HCT116 (cell line): Measurements from ENCODE around the gene ASB6. TPM values are rescaled to one million over a fixed set of nuclear protein-coding genes. Genes with fewer than 3 reads are reported as not detected.
"Not testable (repeated sequence)": the region's sequence is repeated elsewhere in the genome, so short reads cannot be mapped to it uniquely, and the experiment has no call there.

Source experiments
- ATAC-seq: fragments of 200-7000 bp; cut with Tn5 transposase; 2 replicates; pipeline ENCODE4 v1.9.1; 2020; ENCODE audit warnings: mild to moderate bottlenecking, moderate library complexity
- BruUV-seq: library from RNA; stranded (reverse); fragments of 400-500 nt; replicated peaks from 2 replicates; lab custom pipeline; 2021; lab: Mats Ljungman, UMichigan
- CTCF ChIA-PET: fragments of 300-600 bp; sonication (Branson Sonifier 250); formaldehyde crosslinking; loops from one replicate; lab custom pipeline; 2021; ENCODE audit warnings: antibody characterized with exemption; lab: Charles Lee
- POLR2A ChIA-PET: fragments of 300-600, 350-600 bp; sonication (Branson Sonifier 250); formaldehyde crosslinking; loops from one replicate; lab custom pipeline; 2021; ENCODE audit warnings: antibody characterized with exemption; lab: Charles Lee
- RAD21 ChIA-PET, 2 experiments: fragments of 300-600 bp; sonication (Branson Sonifier 250); formaldehyde crosslinking; loops; one replicate each; lab custom pipeline; 2023; ENCODE audit warnings: low total read pairs in 2 of 2; ENCODE audit not compliant: uncharacterized antibody in 2 of 2, unreplicated experiment in 2 of 2, low non-redundant PET in 1 of 2; lab: Charles Lee
- DNase-seq: peaks from one replicate; pipeline ENCODE4 v3.0.0-alpha.2; 2010; ENCODE audit warnings: low read depth, low spot score
- H2AFZ ChIP-seq: fragments of 200-600 bp; shearing (Covaris generic), sonication (generic); 2 replicates; pipeline ENCODE4 v1.6.1; 2017; ENCODE audit warnings: low read depth, mixed run types, mixed read lengths, antibody characterized with exemption, low read length; ENCODE audit not compliant: poor library complexity, severe bottlenecking
- H3K27ac ChIP-seq: 2 replicates; pipeline ENCODE4 v1.5.1; 2012; ENCODE audit warnings: low read depth, low read length
- H3K27me3 ChIP-seq: fragments of 200-600 bp; sonication (generic); 2 replicates; pipeline ENCODE4 v1.6.1; 2016; ENCODE audit warnings: mixed run types, low read length, mixed read lengths; ENCODE audit not compliant: insufficient read depth
- H3K36me3 ChIP-seq, 2 experiments: fragments of 200-500 bp in 1 of 2; fragments of 200-600 bp in 1 of 2; sonication (Bioruptor generic) in 1 of 2; sonication (generic) in 1 of 2; 2 replicates each; pipeline versions ENCODE4 v1.5.1 to v1.6.1; 2014 to 2016; ENCODE audit warnings: low read length in 2 of 2, inconsistent platforms in 1 of 2, mixed read lengths in 1 of 2, mixed run types in 1 of 2; ENCODE audit not compliant: insufficient read depth in 2 of 2, control insufficient read depth in 1 of 2
- H3K4me1 ChIP-seq, 2 experiments: fragments of 200-600 bp in 1 of 2; sonication (generic) in 1 of 2; 2 replicates each; pipeline versions ENCODE4 v1.5.1 to v1.6.1; 2012 to 2017; ENCODE audit warnings: low read length in 2 of 2, inconsistent platforms in 1 of 2, mild to moderate bottlenecking in 1 of 2, mixed read lengths in 1 of 2, mixed run types in 1 of 2, moderate library complexity in 1 of 2; ENCODE audit not compliant: insufficient read depth in 2 of 2, control insufficient read depth in 1 of 2
- H3K4me2 ChIP-seq: fragments of 200-600 bp; sonication (generic); 2 replicates; pipeline ENCODE4 v1.6.1; 2017; ENCODE audit warnings: mixed run types, low read length, mixed read lengths
- H3K4me3 ChIP-seq, 2 experiments: fragments of 200-600 bp in 1 of 2; sonication (generic) in 1 of 2; replicated peaks in 1 of 2; 2 replicates each; pipeline ENCODE4 v1.5.1; 2011 to 2016; ENCODE audit warnings: low read length in 2 of 2, control low read depth in 1 of 2, low read depth in 1 of 2, mild to moderate bottlenecking in 1 of 2, mixed read lengths in 1 of 2, mixed run types in 1 of 2
- H3K79me2 ChIP-seq: fragments of 200-600 bp; sonication (generic); 2 replicates; pipeline ENCODE4 v1.6.1; 2017; ENCODE audit warnings: mild to moderate bottlenecking, mixed run types, low read length, moderate library complexity, mixed read lengths; ENCODE audit not compliant: insufficient read depth
- H3K9ac ChIP-seq: fragments of 200-600 bp; sonication (generic); 2 replicates; pipeline ENCODE4 v1.6.1; 2016; ENCODE audit warnings: low read length, mixed read lengths
- H3K9me2 ChIP-seq: fragments of 200-600 bp; sonication (generic), shearing (Covaris generic); 2 replicates; pipeline ENCODE4 v1.6.1; 2017; ENCODE audit warnings: mixed run types, mild to moderate bottlenecking, moderate library complexity; ENCODE audit not compliant: insufficient read depth
- H3K9me3 ChIP-seq, 2 experiments: fragments of 200-500 bp in 1 of 2; fragments of 200-600 bp in 1 of 2; sonication (Bioruptor generic) in 1 of 2; sonication (generic) in 1 of 2; 2 replicates each; pipeline ENCODE4 v1.6.1; 2014 to 2017; ENCODE audit warnings: low read length in 2 of 2, mixed read lengths in 2 of 2, inconsistent platforms in 1 of 2, low read depth in 1 of 2, mild to moderate bottlenecking in 1 of 2, mixed run types in 1 of 2, moderate library complexity in 1 of 2; ENCODE audit not compliant: control insufficient read depth in 1 of 2, insufficient read depth in 1 of 2
- H4K20me1 ChIP-seq: fragments of 200-600 bp; sonication (generic), shearing (Covaris generic); 2 replicates; pipeline ENCODE4 v1.6.1; 2017; ENCODE audit warnings: mixed run types, mild to moderate bottlenecking, moderate library complexity; ENCODE audit not compliant: insufficient read depth
- ATF3 ChIP-seq: IDR thresholded peaks from 2 replicates; pipeline ENCODE4 v1.6.1; 2012
- CBX3 ChIP-seq: IDR thresholded peaks from 2 replicates; pipeline ENCODE4 v1.6.1; 2012; ENCODE audit warnings: low read depth
- EZH2 ChIP-seq: fragments of 200-600 bp; sonication (generic); IDR thresholded peaks from 2 replicates; pipeline ENCODE4 v1.6.1; 2017; ENCODE audit warnings: antibody characterized with exemption, mixed run types
- FOSL1 ChIP-seq: IDR thresholded peaks from 2 replicates; pipeline ENCODE4 v1.6.1; 2012; ENCODE audit warnings: low read depth
- POLR2A ChIP-seq: IDR thresholded peaks from 2 replicates; pipeline ENCODE4 v1.7.0; 2011; ENCODE audit warnings: borderline replicate concordance; ENCODE audit not compliant: insufficient read depth, insufficient read length; ENCODE audit errors: extremely low read depth
- POLR2AphosphoS5 ChIP-seq: IDR thresholded peaks from 2 replicates; pipeline ENCODE4 v1.6.1; 2011; ENCODE audit warnings: mild to moderate bottlenecking, low read depth, low read length, moderate library complexity
- RAD21 ChIP-seq: IDR thresholded peaks from 2 replicates; pipeline ENCODE4 v1.6.1; 2012; ENCODE audit warnings: low read depth, mild to moderate bottlenecking
- SP1 ChIP-seq: IDR thresholded peaks from 2 replicates; pipeline ENCODE4 v1.6.1; 2012; ENCODE audit warnings: low read depth
- ZNF274 ChIP-seq: fragments of 200-500 bp; sonication (Bioruptor generic); IDR thresholded peaks from 2 replicates; pipeline ENCODE4 v1.6.1; 2014; ENCODE audit warnings: mild to moderate bottlenecking, low read depth, low read length, inconsistent platforms
- intact Hi-C: fragments of 100-400 bp; cut with micrococcal nuclease; formaldehyde crosslinking; loops from 2 replicates; pipeline ENCODE4 v1.10.0; 2022
- total RNA-seq: library from RNA; stranded (reverse); gene quantifications from one replicate; pipeline ENCODE4 v1.2.1, GENCODE V29; 2021; ENCODE audit not compliant: unreplicated experiment
- TF ChIP-seq, protein P1 (sequence below): IDR thresholded peaks from 2 replicates; pipeline ENCODE4 v1.6.1; 2012; ENCODE audit warnings: low read depth
- TF ChIP-seq, protein P2 (sequence below): IDR thresholded peaks from 2 replicates; pipeline ENCODE4 v1.6.1; 2011; ENCODE audit warnings: mild to moderate bottlenecking, low read length, moderate library complexity; ENCODE audit not compliant: insufficient replicate concordance; ENCODE audit errors: extremely low read depth
- TF ChIP-seq, protein P3 (sequence below), 3 experiments: fragments of 200-600 bp in 1 of 3; sonication (generic) in 1 of 3; IDR thresholded peaks in 2 of 3; conservative IDR thresholded peaks in 1 of 3; 2 replicates each; pipeline ENCODE4 v1.5.1; 2012 to 2017; ENCODE audit warnings: low read depth in 2 of 3, low read length in 2 of 3, antibody characterized with exemption in 1 of 3, borderline replicate concordance in 1 of 3, control low read depth in 1 of 3, mild to moderate bottlenecking in 1 of 3, mixed read lengths in 1 of 3, mixed run types in 1 of 3, moderate library complexity in 1 of 3; ENCODE audit not compliant: insufficient read depth in 1 of 3

ASB6 gene
- total RNA-seq, 1 experiment from 2014 or later, result 21.6 TPM

DNA sequence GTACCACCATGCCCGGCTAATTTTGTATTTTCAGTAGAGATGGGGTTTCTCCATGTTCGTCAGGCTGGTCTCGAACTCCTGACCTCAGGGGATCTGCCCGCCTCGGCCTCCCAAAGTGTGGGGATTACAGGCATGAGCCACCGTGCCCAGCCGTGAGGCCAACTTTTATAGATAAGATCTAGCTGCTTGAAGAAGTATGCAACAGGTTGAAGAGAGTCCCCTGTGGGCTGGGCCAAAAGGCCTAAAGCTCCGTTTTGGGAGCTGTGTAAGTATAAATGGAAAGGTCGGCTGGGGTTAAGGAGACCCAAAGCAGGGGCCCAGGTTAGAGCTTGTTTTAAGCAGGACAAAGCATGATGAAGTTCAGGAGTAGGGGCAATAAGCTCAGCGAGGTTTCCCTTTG, 49.2 kb downstream of the ASB6 start:
- not testable (repeated sequence) for ATAC-seq
- ChIA-PET CTCF (interaction anchor here (1.5 kb wide), 1 partner anchor 461 kb away, joined by 5 read pairs; no protein-coding TSS in a partner anchor), POLR2A (interaction anchor here (0.6 to 1.6 kb wide), 4 partner anchors 16 to 90 kb away, joined by 3 to 5 read pairs (median 4); no protein-coding TSS in a partner anchor)

GRCh38 chr9:129591916-129592315, 50.0 kb downstream of the ASB6 start:
- Histone ChIP-seq H3K27ac (no peak overlapping the region), H3K4me1 (peaks cover 68 to 91% of the 10 kb centered on the region in 2 experiments), H3K79me2 (no peaks in the 10 kb centered on the region), H3K36me3 (no peaks in the 10 kb centered on the region), H3K4me2 (no peak overlapping the region), H3K27me3 (no peaks in the 10 kb centered on the region), H3K9me2 (no peaks in the 10 kb centered on the region), H4K20me1 (no peaks in the 10 kb centered on the region), H3K9ac (no peak overlapping the region), H3K4me3 (no peak overlapping the region), H2AFZ (no peak overlapping the region), H3K9me3 (no peaks in the 10 kb centered on the region)
- no TSS peak for BruUV-seq
- no peak for DNase-seq
- ChIA-PET POLR2A (interaction anchor here (0.6 to 0.9 kb wide), 2 partner anchors 13 to 61 kb away, joined by 3 read pairs; no protein-coding TSS in a partner anchor), RAD21 (no interaction called here), CTCF (no interaction called here)
- ATAC-seq, result no peak
- intact Hi-C loops, result no loop called here
- no peak for TF ChIP-seq SP1
- no peak for TF ChIP-seq POLR2AphosphoS5
- no peak for TF ChIP-seq ATF3
- TF ChIP-seq, protein P1, sequence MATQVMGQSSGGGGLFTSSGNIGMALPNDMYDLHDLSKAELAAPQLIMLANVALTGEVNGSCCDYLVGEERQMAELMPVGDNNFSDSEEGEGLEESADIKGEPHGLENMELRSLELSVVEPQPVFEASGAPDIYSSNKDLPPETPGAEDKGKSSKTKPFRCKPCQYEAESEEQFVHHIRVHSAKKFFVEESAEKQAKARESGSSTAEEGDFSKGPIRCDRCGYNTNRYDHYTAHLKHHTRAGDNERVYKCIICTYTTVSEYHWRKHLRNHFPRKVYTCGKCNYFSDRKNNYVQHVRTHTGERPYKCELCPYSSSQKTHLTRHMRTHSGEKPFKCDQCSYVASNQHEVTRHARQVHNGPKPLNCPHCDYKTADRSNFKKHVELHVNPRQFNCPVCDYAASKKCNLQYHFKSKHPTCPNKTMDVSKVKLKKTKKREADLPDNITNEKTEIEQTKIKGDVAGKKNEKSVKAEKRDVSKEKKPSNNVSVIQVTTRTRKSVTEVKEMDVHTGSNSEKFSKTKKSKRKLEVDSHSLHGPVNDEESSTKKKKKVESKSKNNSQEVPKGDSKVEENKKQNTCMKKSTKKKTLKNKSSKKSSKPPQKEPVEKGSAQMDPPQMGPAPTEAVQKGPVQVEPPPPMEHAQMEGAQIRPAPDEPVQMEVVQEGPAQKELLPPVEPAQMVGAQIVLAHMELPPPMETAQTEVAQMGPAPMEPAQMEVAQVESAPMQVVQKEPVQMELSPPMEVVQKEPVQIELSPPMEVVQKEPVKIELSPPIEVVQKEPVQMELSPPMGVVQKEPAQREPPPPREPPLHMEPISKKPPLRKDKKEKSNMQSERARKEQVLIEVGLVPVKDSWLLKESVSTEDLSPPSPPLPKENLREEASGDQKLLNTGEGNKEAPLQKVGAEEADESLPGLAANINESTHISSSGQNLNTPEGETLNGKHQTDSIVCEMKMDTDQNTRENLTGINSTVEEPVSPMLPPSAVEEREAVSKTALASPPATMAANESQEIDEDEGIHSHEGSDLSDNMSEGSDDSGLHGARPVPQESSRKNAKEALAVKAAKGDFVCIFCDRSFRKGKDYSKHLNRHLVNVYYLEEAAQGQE, result no peak
- no peak for TF ChIP-seq RAD21
- TF ChIP-seq, protein P2, sequence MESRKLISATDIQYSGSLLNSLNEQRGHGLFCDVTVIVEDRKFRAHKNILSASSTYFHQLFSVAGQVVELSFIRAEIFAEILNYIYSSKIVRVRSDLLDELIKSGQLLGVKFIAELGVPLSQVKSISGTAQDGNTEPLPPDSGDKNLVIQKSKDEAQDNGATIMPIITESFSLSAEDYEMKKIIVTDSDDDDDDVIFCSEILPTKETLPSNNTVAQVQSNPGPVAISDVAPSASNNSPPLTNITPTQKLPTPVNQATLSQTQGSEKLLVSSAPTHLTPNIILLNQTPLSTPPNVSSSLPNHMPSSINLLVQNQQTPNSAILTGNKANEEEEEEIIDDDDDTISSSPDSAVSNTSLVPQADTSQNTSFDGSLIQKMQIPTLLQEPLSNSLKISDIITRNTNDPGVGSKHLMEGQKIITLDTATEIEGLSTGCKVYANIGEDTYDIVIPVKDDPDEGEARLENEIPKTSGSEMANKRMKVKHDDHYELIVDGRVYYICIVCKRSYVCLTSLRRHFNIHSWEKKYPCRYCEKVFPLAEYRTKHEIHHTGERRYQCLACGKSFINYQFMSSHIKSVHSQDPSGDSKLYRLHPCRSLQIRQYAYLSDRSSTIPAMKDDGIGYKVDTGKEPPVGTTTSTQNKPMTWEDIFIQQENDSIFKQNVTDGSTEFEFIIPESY, result no peak
- no peak for TF ChIP-seq FOSL1
- TF ChIP-seq EZH2, result no peak
- TF ChIP-seq, protein P3, sequence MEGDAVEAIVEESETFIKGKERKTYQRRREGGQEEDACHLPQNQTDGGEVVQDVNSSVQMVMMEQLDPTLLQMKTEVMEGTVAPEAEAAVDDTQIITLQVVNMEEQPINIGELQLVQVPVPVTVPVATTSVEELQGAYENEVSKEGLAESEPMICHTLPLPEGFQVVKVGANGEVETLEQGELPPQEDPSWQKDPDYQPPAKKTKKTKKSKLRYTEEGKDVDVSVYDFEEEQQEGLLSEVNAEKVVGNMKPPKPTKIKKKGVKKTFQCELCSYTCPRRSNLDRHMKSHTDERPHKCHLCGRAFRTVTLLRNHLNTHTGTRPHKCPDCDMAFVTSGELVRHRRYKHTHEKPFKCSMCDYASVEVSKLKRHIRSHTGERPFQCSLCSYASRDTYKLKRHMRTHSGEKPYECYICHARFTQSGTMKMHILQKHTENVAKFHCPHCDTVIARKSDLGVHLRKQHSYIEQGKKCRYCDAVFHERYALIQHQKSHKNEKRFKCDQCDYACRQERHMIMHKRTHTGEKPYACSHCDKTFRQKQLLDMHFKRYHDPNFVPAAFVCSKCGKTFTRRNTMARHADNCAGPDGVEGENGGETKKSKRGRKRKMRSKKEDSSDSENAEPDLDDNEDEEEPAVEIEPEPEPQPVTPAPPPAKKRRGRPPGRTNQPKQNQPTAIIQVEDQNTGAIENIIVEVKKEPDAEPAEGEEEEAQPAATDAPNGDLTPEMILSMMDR (IDR thresholded peaks at IDR 0.05 in 2 of 3, conservative IDR thresholded peaks at IDR 0.05 in 1 of 3; ENCODE audit: borderline replicate concordance in 1 of 3, insufficient read depth in 1 of 3, low read depth in 2 of 3, low read length in 2 of 3), result no peak
- TF ChIP-seq ZNF274, result no peak
- no peak for TF ChIP-seq POLR2A
- TF ChIP-seq CBX3, result no peak

More for the DNA sequence above, 49.2 kb downstream of the ASB6 start:
- H3K9me2 ChIP-seq, BruUV-seq, RAD21 ChIA-PET, H3K27me3 ChIP-seq, H2AFZ ChIP-seq, H3K79me2 ChIP-seq, DNase-seq, H3K4me2 ChIP-seq, intact Hi-C loops, H3K4me3 ChIP-seq, H4K20me1 ChIP-seq, H3K36me3 ChIP-seq, H3K9me3 ChIP-seq: not testable (repeated sequence)
- Histone ChIP-seq H3K4me1 (peaks cover 65 to 89% of the 10 kb centered on the region in 2 experiments), H3K9ac (peak overlapping the region; percentile 19; the same call in 1 of the 2 replicates), H3K27ac (peak overlapping the region; percentile 4; the same call in 1 of the 2 replicates)
